ENCODE data around the gene COL23A1.

COL23A1 gene

GRCh38 chr5:178273665-178274541 is 316.3 kb downstream of the COL23A1 start:
- Histone ChIP-seq H3K27ac (no peak overlapping the region), H3K4me3 (no peak overlapping the region)
- no peak for TF ChIP-seq CTCF (IDR thresholded peaks at IDR 0.05)
- no peak for DNase-seq (ENCODE audit: low spot score)

GRCh38 chr5:178273041-178273440 is 317.2 kb downstream of the COL23A1 start:
- Histone ChIP-seq H3K4me3 (no peak overlapping the region), H3K27ac (no peak overlapping the region)
- no peak for TF ChIP-seq CTCF (IDR thresholded peaks at IDR 0.05)
- DNase-seq (ENCODE audit: low spot score): no peak

GRCh38 chr5:178272591-178272990 is 317.6 kb downstream of the COL23A1 start:
- DNase-seq (ENCODE audit: low spot score): no peak
- TF ChIP-seq CTCF (IDR thresholded peaks at IDR 0.05): no peak
- no peak overlapping the region for H3K27ac ChIP-seq
- no peak overlapping the region for H3K4me3 ChIP-seq

GRCh38 chr5:178271726-178272479 is 318.3 kb downstream of the COL23A1 start:
- DNase-seq (ENCODE audit: low spot score): no peak
- Histone ChIP-seq H3K27ac (no peak overlapping the region), H3K4me3 (no peak overlapping the region)
- TF ChIP-seq CTCF (IDR thresholded peaks at IDR 0.05): no peak

GRCh38 chr5:178271231-178271630 is 319.0 kb downstream of the COL23A1 start:
- Histone ChIP-seq H3K4me3 (no peak overlapping the region), H3K27ac (no peak overlapping the region)
- no peak for DNase-seq (ENCODE audit: low spot score)
- no peak for TF ChIP-seq CTCF (IDR thresholded peaks at IDR 0.05)

- no peak for TF ChIP-seq CTCF (IDR thresholded peaks at IDR 0.05)
- H3K4me3 ChIP-seq: no peak overlapping the region
- no peak for DNase-seq (ENCODE audit: low spot score)
- no peak overlapping the region for H3K27ac ChIP-seq
These were observed 320.7 kb downstream of the COL23A1 start for GRCh38 chr5:178269499-178269898.
